DMS114 treated with DMSO at 0.1 percent for 48 hours (cell line): ENCODE measurements around the gene FJX1.
"Not testable (repeated sequence)": the region's sequence is repeated elsewhere in the genome, so short reads cannot be mapped to it uniquely, and the experiment has no call there.

Experiments
- DNase-seq: peaks from one replicate; lab custom pipeline; 2025; ENCODE audit not compliant: unreplicated experiment; lab: John Stamatoyannopoulos, UW

FJX1 gene

DNA sequence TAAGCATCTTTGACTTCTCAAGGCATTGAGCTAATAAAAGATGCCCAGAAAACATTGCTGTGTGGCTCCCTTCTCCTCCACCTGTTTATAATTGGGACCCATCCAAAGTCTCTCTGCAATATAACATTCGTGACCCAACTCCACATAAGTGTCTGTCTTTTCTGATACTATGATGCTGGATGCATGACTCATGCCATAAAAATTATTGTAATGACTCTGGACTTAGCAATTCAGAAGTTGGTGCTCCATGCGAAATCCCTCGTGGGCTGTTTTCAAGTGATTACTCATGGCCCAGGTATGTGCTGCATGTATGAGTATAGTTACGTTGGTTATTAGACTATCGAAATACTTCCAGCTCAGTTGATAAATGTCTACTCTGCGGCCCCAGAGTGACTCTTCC, 11.7 kb downstream of the FJX1 start:
- DNase-seq = no peak

- DNase-seq = no peak
Measured at GRCh38 chr11:35631891-35632290, 13.6 kb downstream of the FJX1 start.

DNA sequence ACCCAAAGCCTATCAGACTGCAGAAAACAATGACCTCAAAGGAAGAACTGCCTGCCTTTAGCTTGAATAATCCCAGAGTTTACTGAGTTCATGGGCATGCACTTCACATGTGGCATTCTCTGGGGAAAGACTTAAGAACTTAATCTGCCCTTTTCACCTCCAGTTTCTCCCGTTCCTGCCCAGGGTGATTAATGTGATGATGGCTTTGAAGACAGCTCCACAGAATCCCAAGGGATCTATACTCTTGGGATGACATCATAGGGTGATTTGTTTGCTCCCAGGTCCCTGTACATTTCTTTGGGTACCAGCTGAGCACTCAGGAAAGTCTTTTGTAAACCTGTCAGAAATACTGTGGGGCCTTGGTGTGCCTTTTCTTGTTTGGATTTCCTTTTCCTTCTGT, 14.0 kb downstream of the FJX1 start:
- DNase-seq = no peak

DNA sequence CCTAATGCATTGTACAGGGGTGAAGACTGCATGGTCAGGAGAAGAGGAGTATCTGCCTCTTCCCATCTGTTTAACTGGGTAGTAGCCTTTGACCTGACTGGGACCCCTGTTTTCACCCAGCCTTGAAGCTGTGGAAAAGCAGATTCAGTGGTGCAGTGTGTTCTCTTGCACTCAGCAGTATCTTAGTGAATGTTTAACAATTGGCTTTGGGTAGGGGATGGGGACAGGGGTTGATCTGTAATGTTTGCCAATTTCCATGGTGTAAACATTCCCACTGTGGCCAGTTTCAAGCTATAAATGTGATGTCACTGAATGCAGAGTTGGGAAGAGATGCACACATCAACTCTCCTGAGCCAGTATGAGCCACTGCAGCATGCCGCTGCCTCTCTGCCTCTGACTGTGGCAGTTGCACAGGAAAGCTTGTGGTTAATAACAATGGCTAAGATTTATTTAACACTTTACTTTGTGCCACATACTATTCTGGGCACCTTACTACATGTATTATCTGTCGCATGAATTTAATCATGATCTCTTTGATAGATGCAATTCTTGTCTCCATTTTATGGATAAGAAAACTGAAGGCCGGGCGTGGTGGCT, 15.7 kb downstream of the FJX1 start:
- DNase-seq = no peak

- DNase-seq = no peak
Measured at GRCh38 chr11:35635933-35636332, 17.7 kb downstream of the FJX1 start.

- no peak for DNase-seq
Measured at GRCh38 chr11:35639591-35640179, 21.4 kb downstream of the FJX1 start.

GRCh38 chr11:35641171-35641897, 23.1 kb downstream of the FJX1 start:
- DNase-seq = no peak

- DNase-seq = no peak
Measured at GRCh38 chr11:35641964-35642363, 23.7 kb downstream of the FJX1 start.

DNA sequence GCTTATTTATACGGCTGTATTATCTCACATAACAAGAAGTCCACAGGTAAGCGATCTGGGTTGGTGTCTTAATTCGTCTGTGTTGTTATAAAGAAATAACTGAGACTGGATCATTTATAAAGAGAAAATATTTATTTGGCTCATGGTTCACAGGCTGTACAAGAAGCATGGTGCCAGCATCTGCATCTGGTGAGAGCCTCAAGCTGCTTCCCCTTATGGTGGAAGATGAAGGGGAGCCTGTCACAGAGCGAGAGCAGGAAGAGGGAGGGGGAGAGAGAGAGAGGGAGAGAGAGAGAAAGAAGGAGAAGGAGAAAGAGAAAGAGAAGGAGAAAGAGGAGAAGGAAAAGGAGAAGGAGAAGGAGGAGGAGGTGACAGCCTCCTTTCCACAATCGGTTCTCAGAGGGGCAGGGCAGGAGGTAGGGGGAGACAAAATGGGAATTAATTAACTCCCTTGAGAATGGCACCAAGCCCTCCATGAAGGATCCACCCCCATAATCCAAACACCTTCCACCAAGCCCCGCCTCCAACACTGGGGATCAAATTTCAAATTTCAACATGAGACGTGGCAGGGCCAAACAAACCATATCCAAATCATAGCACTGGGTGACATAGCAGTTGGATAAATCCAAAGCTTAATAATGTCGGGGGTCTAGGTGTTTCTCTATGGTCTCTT, 29.3 kb downstream of the FJX1 start:
- DNase-seq = no peak

- DNase-seq = no peak
Measured at GRCh38 chr11:35650006-35650405, 31.7 kb downstream of the FJX1 start.

DNA sequence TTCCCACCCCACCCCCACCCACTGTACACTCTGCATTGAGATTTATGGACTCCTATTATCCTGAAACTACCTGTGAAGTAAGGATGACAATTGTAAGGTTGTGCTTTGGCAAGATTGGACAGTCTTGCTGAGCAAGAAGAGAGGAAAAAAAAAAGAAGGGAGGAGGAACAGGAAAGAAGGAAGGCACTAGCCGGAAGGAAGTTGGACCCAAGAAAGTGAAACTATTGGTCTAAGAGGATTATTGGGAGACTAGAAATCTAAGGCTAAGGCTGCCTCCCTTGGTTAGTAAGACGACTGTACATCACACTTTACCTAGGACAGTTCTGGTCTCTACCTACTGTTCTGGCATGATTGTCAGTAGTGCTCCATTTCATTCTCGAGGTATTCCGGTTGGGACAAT, 32.2 kb downstream of the FJX1 start:
- DNase-seq = no peak

- no peak for DNase-seq
Measured at GRCh38 chr11:35651263-35651662, 33.0 kb downstream of the FJX1 start.

GRCh38 chr11:35652786-35653185, 34.5 kb downstream of the FJX1 start:
- DNase-seq = not testable (repeated sequence)

DNA sequence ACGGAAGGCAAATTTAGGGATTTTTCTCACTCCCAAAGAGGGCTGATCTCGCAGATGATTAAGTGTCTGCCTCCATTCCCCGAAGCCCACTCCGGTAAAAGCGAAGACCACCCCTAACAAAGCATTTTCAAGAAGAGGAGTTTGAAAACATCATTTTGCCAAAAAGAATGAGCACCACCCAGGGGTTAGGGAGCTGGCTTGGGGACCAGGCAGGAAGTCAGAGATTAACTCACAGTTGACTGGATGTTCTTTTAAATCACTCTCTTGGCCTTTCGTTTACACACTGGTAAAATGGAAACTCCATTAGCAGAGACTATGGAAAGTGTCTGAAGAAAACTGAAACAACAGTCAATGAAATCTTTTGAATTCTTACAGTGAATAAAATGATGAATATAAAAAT, 36.5 kb downstream of the FJX1 start:
- no peak for DNase-seq

DNA sequence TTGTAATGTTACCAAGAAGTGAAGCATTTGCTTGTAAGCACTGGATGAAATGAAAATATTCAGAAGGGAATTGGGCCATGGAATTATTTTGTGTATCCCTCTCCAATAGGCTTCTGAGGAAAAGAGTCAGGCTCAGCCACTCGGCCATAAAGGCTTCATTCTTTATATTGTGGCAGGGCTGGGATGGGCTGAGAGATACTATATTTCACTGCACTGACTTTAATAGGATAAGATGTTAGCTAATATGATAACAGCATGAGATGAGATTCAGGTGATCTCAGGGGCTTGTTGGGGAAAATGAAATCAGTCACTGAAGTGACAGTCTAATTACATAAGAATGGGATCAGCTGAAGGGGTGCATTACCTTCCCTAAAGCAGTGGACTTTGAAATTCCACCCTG, 37.0 kb downstream of the FJX1 start:
- no peak for DNase-seq

GRCh38 chr11:35655856-35656255, 37.6 kb downstream of the FJX1 start:
- DNase-seq = no peak

DNA sequence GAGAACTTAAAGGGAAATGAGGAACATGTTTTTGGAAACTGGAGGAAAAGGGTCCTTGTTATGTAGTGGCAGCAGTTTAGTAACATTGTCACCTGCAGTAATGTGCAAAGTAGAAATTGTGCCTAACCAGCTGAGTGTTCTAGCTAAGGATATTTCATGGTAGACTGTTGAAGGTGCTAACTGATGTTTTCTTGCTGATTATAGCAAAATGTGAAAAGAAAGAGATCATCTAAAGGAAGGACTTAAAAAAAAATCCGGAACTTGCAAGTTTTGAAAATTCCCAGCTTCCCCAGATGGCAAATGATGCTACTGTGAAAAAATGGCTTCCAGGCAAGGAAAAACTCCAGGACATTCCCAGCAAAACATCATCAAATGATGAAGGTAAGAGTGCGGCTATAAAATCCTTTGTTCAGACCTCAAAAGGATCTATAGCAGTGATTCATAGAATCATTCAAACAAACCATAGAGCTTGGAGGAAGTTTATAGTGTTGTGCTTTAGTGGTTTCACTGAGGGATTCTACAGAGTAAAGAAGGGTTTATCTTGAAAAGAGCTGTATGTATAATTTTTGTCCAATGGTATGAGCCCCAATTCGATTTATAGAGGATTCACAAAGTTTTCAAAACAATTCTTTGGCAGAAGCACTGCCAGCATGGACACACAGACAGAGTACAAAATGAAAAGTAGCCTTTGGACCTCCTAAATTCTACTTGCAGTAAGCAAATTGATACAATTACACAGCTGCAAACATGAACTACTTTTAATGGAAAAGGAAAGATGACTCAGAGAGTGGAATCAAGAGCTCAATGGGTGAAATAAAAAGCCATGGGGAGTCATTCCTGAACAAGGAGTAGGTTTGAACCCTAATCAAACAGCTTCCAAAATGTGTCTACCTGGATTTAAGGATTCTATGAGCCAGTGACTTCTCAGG, 40.0 kb downstream of the FJX1 start:
- DNase-seq = no peak

DNA sequence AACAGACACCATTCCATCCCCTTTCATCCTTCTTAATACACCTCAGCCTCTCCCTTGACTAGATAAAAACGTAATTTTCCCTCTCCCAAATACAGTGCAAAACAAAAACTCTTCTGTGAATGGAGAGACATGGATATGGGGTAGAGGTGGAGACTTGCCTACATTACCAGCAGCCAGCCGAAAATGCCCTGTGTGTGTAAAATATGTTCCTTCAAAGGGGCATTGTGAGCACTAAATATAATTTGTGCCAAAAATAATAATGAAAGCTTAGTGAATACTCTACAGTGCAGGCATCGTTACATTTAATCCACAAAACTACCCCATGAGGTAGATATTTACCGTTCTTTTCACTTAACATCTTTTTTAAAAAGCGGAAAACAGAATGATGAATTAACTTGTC, 43.3 kb downstream of the FJX1 start:
- no peak for DNase-seq

GRCh38 chr11:35662061-35662648, 43.9 kb downstream of the FJX1 start:
- no peak for DNase-seq

GRCh38 chr11:35662649-35663407, 44.6 kb downstream of the FJX1 start, which contains the start of gene TRIM44:
TRIM44 (plus strand) TSS chr11:35662775; CDS start chr11:35663112, 337 bp downstream.
- DNase-seq = peak; percentile 83
